Neural cell (in vitro differentiated cells): ENCODE data around the gene ZNRF1. TPM values are rescaled to one million over a fixed set of nuclear protein-coding genes. Genes with fewer than 3 reads are reported as not detected.
"Not testable (repeated sequence)": the region's sequence is repeated elsewhere in the genome, so short reads cannot be mapped to it uniquely, and the experiment has no call there.

Experiments used
- H2AFZ ChIP-seq: fragments of 200-600, 300-800 bp; sonication (generic), shearing (Covaris generic); 2 replicates; pipeline ENCODE4 v1.6.0; 2014; ENCODE audit warnings: low read depth, mild to moderate bottlenecking, antibody characterized with exemption, low read length, moderate library complexity
- H3F3A ChIP-seq: fragments of 200-600 bp; shearing (Covaris generic); 2 replicates; pipeline ENCODE4 v1.6.1; 2016; ENCODE audit warnings: mild to moderate bottlenecking, moderate library complexity, mixed read lengths, antibody characterized with exemption, low read length; ENCODE audit not compliant: insufficient read depth, poor library complexity, severe bottlenecking
- H3K27ac ChIP-seq: fragments of 200-600, 300-800 bp; sonication (generic), shearing (Covaris generic); 2 replicates; pipeline ENCODE4 v1.5.1; 2014; ENCODE audit warnings: mild to moderate bottlenecking, low read length, moderate library complexity
- H3K27me3 ChIP-seq: fragments of 300-800, 200-600 bp; sonication (generic), shearing (Covaris generic); 2 replicates; pipeline ENCODE4 v1.6.0; 2014; ENCODE audit warnings: mild to moderate bottlenecking, low read depth, low read length, moderate library complexity; ENCODE audit not compliant: insufficient read depth
- H3K36me3 ChIP-seq: fragments of 300-800, 200-600 bp; sonication (generic), shearing (Covaris generic); 2 replicates; pipeline ENCODE4 v1.5.1; 2014; ENCODE audit warnings: mild to moderate bottlenecking, antibody characterized with exemption, low read length, moderate library complexity; ENCODE audit not compliant: insufficient read depth
- H3K4me2 ChIP-seq: fragments of 300-800, 200-600 bp; sonication (generic), shearing (Covaris generic); 2 replicates; pipeline ENCODE4 v1.6.0; 2014; ENCODE audit warnings: mild to moderate bottlenecking, low read length
- H3K4me3 ChIP-seq: fragments of 300-800, 200-600 bp; sonication (generic), shearing (Covaris generic); 2 replicates; pipeline ENCODE4 v1.5.1; 2014; ENCODE audit warnings: mild to moderate bottlenecking, low read length, moderate library complexity
- H3K79me2 ChIP-seq: fragments of 200-600 bp; shearing (Covaris generic); replicated peaks from 2 replicates; pipeline ENCODE4 v1.6.0; 2014; ENCODE audit warnings: mild to moderate bottlenecking, low read length, moderate library complexity; ENCODE audit not compliant: insufficient read depth
- H3K9ac ChIP-seq: fragments of 300-800, 200-600 bp; sonication (generic), shearing (Covaris generic); 2 replicates; pipeline ENCODE4 v1.6.1; 2016; ENCODE audit warnings: mild to moderate bottlenecking, low read length, mixed read lengths
- H3K9me2 ChIP-seq: fragments of 200-600 bp; shearing (Covaris generic); 2 replicates; pipeline ENCODE4 v1.6.1; 2016; ENCODE audit warnings: mild to moderate bottlenecking, low read length, mixed read lengths; ENCODE audit not compliant: insufficient read depth
- H3K9me3 ChIP-seq: fragments of 200-600, 300-800 bp; sonication (generic), shearing (Covaris generic); 2 replicates; pipeline ENCODE4 v1.6.1; 2016; ENCODE audit warnings: mild to moderate bottlenecking, mixed run types, low read length, moderate library complexity, mixed read lengths
- H4K20me1 ChIP-seq: fragments of 200-600 bp; shearing (Covaris generic); 2 replicates; pipeline ENCODE4 v1.6.1; 2016; ENCODE audit warnings: mild to moderate bottlenecking, mixed run types; ENCODE audit not compliant: insufficient read depth
- CTCF ChIP-seq: fragments of 450-650 bp; IDR thresholded peaks from 2 replicates; pipeline ENCODE4 v1.5.1; 2014; ENCODE audit warnings: antibody characterized with exemption, mild to moderate bottlenecking, moderate library complexity; ENCODE audit not compliant: poor library complexity, severe bottlenecking
- EP300 ChIP-seq: fragments of 450-650 bp; conservative IDR thresholded peaks from 2 replicates; pipeline ENCODE4 v1.6.1; 2014; ENCODE audit warnings: antibody characterized with exemption, mild to moderate bottlenecking, moderate library complexity; ENCODE audit not compliant: poor library complexity, severe bottlenecking
- EZH2 ChIP-seq: fragments of 200-600, 300-800 bp; shearing (Covaris generic), sonication (generic); IDR thresholded peaks from 2 replicates; pipeline ENCODE4 v1.6.1; 2014; ENCODE audit warnings: antibody characterized with exemption, low read length, borderline replicate concordance, mild to moderate bottlenecking; ENCODE audit not compliant: insufficient read depth, poor library complexity, severe bottlenecking
- MXI1 ChIP-seq: fragments of 450-650 bp; conservative IDR thresholded peaks from 2 replicates; pipeline ENCODE4 v1.6.1; 2014; ENCODE audit warnings: antibody characterized with exemption, mild to moderate bottlenecking; ENCODE audit not compliant: poor library complexity, severe bottlenecking
- REST ChIP-seq: IDR thresholded peaks from 2 replicates; pipeline ENCODE4 v1.6.1; 2012; ENCODE audit warnings: borderline replicate concordance
- SMC3 ChIP-seq: fragments of 450-650 bp; conservative IDR thresholded peaks from 2 replicates; pipeline ENCODE4 v1.6.1; 2014; ENCODE audit warnings: antibody characterized with exemption, mild to moderate bottlenecking, moderate library complexity; ENCODE audit not compliant: poor library complexity
- polyA plus RNA-seq: library from polyadenylated mRNA; depleted of rRNA; stranded (reverse); fragments of >200 nt; gene quantifications from 2 replicates; pipeline ENCODE4 v1.2.3, GENCODE V29; 2014

ZNRF1 gene
- polyA plus RNA-seq, 1 donor from 2014 or later: 31.6 TPM

GRCh38 chr16:75127713-75128415, 129.0 kb downstream of the ZNRF1 start:
- Histone ChIP-seq H3K36me3 (no peaks in the 10 kb centered on the region), H3F3A (no peaks in the 10 kb centered on the region), H3K79me2 (no peaks in the 10 kb centered on the region), H3K9me3 (peaks cover 9% of the 10 kb centered on the region), H3K27me3 (no peaks in the 10 kb centered on the region), H3K4me3 (no peak overlapping the region), H4K20me1 (no peaks in the 10 kb centered on the region), H3K9ac (no peak overlapping the region), H3K9me2 (no peaks in the 10 kb centered on the region), H3K4me2 (no peak overlapping the region), H2AFZ (no peak overlapping the region), H3K27ac (no peak overlapping the region)
- TF ChIP-seq CTCF (no peak), EP300 (no peak), EZH2 (no peak), SMC3 (no peak), MXI1 (no peak), REST (no peak)

DNA sequence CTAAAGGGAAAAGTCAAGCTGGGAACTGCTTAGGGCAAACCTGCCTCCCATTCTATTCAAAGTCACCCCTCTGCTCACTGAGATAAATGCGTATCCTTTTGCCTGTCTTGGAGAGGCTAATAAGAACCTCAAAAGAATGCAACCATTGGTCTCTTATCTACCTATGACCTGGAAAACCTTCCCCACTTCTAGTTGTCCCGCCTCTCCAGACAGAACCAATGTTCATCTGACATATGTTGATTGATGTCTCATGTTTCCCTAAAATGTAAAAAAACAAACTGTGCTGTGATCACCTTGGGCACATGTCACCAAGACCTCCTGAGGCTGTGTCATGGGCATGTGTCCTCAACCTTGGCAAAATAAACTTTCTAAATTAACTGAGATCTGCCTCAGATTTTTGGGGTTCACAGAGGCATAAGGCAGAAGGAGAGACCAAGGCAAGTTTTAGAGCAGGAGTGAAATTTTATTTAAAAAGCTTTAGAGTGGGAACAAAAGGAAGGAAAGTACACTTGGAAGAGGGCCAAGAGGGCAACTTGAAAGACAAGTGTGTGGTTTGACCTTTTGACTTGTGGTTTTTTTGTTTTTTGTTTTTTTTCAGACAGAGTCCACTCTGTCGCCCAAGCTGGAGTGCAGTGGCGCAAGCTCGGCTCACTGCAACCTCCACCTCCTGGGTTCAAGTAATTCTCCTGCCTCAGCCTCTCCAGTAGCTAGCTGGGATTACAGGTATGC, 130.8 kb downstream of the ZNRF1 start:
- H3K79me2 ChIP-seq, H3K9me2 ChIP-seq, H3K9me3 ChIP-seq, H3K27ac ChIP-seq, H3K36me3 ChIP-seq, H3F3A ChIP-seq, H2AFZ ChIP-seq, H4K20me1 ChIP-seq, H3K27me3 ChIP-seq, H3K4me3 ChIP-seq, H3K4me2 ChIP-seq, H3K9ac ChIP-seq: not testable (repeated sequence)
